Choroid plexus epithelial cell (primary cell): ENCODE data around the gene PTGES3.

Experiments used
- DNase-seq: peaks from one replicate; pipeline ENCODE4 v3.0.0-alpha.2; 2010; ENCODE audit warnings: low read depth
- H3K4me3 ChIP-seq: 2 replicates; pipeline ENCODE4 v1.5.1; 2011; ENCODE audit warnings: low read depth, mild to moderate bottlenecking, control low read depth, low read length, moderate library complexity
- TF ChIP-seq, protein P1 (sequence below): conservative IDR thresholded peaks from 2 replicates; pipeline ENCODE4 v1.5.1; 2011; ENCODE audit warnings: low read depth, mild to moderate bottlenecking, control low read depth, inconsistent platforms, low read length, moderate library complexity

Gene PTGES3

DNA sequence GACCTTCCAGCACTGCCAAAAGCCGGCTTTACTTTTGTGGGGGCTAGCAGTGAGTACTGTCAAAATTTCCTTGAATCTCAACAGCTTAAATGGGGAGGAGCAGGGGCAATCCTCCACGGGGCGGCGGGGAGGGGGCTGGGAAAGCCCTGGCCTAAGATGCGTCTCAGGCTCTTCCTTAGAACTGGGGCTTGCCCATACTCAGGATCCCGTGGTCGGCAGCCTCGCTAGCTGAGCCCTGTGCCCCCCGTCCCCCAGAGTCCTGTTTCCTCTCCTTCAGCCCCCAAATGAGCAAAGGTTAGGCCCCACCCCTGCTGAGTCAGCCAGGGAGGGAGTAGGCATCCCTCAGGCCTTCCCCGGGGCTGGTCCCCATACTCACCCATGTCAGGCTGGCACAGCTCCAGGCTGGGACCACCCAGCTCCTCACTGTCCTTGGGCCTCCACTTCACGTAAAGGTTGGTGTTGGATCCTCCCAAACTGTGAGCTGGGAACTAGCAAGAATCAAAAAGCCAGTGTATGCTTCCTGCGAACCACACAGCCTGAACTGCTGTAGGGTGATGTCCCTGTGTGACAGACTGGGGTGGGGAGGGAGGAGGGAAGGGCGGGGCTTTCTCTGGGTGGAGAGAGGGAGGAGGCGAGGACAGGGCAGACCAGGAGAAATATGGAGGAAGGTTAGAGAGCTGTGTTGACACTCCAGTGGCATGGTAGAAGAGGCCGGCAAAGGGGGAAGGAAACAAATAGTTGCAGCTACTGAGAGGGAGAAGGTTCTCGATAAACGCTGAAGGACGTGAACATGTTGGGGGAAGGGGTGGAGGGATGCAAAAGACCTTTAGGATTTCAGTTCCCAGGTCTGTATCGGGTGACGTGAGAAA is 52.0 kb downstream of the PTGES3 start:
- H3K4me3 ChIP-seq: peak overlapping the region; percentile 84
- TF ChIP-seq, protein P1, sequence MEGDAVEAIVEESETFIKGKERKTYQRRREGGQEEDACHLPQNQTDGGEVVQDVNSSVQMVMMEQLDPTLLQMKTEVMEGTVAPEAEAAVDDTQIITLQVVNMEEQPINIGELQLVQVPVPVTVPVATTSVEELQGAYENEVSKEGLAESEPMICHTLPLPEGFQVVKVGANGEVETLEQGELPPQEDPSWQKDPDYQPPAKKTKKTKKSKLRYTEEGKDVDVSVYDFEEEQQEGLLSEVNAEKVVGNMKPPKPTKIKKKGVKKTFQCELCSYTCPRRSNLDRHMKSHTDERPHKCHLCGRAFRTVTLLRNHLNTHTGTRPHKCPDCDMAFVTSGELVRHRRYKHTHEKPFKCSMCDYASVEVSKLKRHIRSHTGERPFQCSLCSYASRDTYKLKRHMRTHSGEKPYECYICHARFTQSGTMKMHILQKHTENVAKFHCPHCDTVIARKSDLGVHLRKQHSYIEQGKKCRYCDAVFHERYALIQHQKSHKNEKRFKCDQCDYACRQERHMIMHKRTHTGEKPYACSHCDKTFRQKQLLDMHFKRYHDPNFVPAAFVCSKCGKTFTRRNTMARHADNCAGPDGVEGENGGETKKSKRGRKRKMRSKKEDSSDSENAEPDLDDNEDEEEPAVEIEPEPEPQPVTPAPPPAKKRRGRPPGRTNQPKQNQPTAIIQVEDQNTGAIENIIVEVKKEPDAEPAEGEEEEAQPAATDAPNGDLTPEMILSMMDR: no peak
- peak; percentile 92 for DNase-seq

GRCh38 chr12:56634837-56635791 is 53.0 kb downstream of the PTGES3 start:
- TF ChIP-seq, protein P1: peak; percentile 67
- H3K4me3 ChIP-seq: peak overlapping the region; percentile 84
- DNase-seq: peak; percentile 87

DNA sequence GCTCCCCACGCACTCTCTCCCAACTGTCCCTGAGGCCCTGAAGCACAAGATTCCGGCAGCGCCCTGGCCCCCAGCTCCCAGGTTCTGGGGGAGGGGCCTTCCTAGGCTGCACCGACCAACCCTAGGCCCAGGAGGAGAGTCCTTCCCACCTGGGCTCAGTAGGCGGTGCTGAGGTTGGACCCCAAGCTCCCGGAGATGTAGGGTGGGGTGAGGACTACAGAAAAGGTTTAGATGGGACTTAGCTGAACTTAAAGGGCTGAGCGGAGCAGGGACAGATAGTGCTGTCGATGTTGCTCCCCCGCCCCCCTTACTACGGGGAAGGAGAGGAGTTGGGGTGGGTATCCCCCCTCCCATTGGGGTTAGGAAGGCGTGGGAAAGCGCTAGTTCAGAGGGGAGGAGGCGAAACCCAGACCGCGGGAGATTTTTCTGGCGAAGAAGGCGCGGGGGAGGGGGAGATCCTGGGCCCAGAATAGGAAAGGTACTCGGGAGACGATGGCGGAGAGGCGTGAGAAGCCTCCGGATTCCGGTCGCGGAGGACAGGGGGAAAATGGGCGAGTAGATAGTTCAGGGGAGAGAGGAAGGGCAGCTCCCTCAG is 53.7 kb downstream of the PTGES3 start:
- TF ChIP-seq, protein P1: no peak
- DNase-seq: peak; percentile 18
- peak overlapping the region; percentile 84 for H3K4me3 ChIP-seq

GRCh38 chr12:56633468-56634241 is 54.4 kb downstream of the PTGES3 start:
- TF ChIP-seq, protein P1: no peak
- DNase-seq: no peak
- peak overlapping the region; percentile 84 for H3K4me3 ChIP-seq

GRCh38 chr12:56632701-56633467 is 55.2 kb downstream of the PTGES3 start:
- H3K4me3 ChIP-seq: peak overlapping the region; percentile 21
- DNase-seq: peak; percentile 9
- TF ChIP-seq, protein P1: no peak
